Mucosa of rectum (tissue), 2 donors: ENCODE measurements around the gene OLIG1.
A peak's percentile ranks its signal among the peaks of the same experiment; 100 is the strongest.

Experiments
- H3K27ac ChIP-seq, 2 donors: one replicate each; pipeline ENCODE4 v1.7.0; 2013; ENCODE audit warnings: inconsistent platforms in 2 of 2, low read depth in 2 of 2, low read length in 2 of 2
- H3K27me3 ChIP-seq, 2 donors: one replicate each; pipeline ENCODE4 v1.7.0; 2013; ENCODE audit warnings: low read length in 2 of 2; ENCODE audit not compliant: control insufficient read depth in 2 of 2, insufficient read depth in 2 of 2
- H3K36me3 ChIP-seq, 2 donors: one replicate each; pipeline ENCODE4 v1.7.0; 2013; ENCODE audit warnings: low read length in 2 of 2; ENCODE audit not compliant: control insufficient read depth in 2 of 2, insufficient read depth in 2 of 2
- H3K4me1 ChIP-seq, 2 donors: one replicate each; pipeline ENCODE4 v1.7.0; 2013; ENCODE audit warnings: low read length in 2 of 2, mild to moderate bottlenecking in 1 of 2; ENCODE audit not compliant: control insufficient read depth in 2 of 2, insufficient read depth in 2 of 2
- H3K4me3 ChIP-seq, 2 donors: one replicate each; pipeline ENCODE4 v1.7.0; 2013; ENCODE audit warnings: low read length in 2 of 2
- H3K9ac ChIP-seq, 2 donors: one replicate each; pipeline ENCODE4 v1.7.0; 2013; ENCODE audit warnings: low read length in 2 of 2, low read depth in 1 of 2, mild to moderate bottlenecking in 1 of 2
- H3K9me3 ChIP-seq, 2 donors: one replicate each; pipeline ENCODE4 v1.7.0; 2013; ENCODE audit warnings: low read length in 2 of 2; ENCODE audit not compliant: control insufficient read depth in 2 of 2
- donor health status: healthy.
- donor health status: Normal muscosa, but diverticular disease.

The OLIG1 gene

GRCh38 chr21:33025489-33026442, 44.2 kb upstream of the OLIG1 start, which contains the start of gene OLIG2:
TSS of gene OLIG2 (plus strand) at chr21:33025935. CDS start at chr21:33026863, 928 bp downstream.
- Histone ChIP-seq H3K4me1 (peaks cover 0 to 5% of the 10 kb centered on the region in 2 donors), H3K27me3 (peaks cover 74 to 86% of the 10 kb centered on the region in 2 donors), H3K9me3 (no peaks in the 10 kb centered on the region), H3K27ac (no peak within 1 kb of the TSS), H3K4me3 (no peak within 1 kb of the TSS), H3K36me3 (no peaks in the 10 kb centered on the region), H3K9ac (no peak within 1 kb of the TSS)

- Histone ChIP-seq H3K9me3 (no peaks in the 10 kb centered on the region), H3K27me3 (peaks cover 74 to 86% of the 10 kb centered on the region in 2 donors), H3K27ac (no peak overlapping the region), H3K9ac (no peak overlapping the region), H3K4me1 (peaks cover 0 to 5% of the 10 kb centered on the region in 2 donors), H3K36me3 (no peaks in the 10 kb centered on the region), H3K4me3 (no peak overlapping the region)
These were observed 43.5 kb upstream of the OLIG1 start for GRCh38 chr21:33026443-33026858.

- H3K36me3 ChIP-seq = no peaks in the 10 kb centered on the region
- no peak overlapping the region for H3K9ac ChIP-seq
- H3K27ac ChIP-seq = no peak overlapping the region
- H3K9me3 ChIP-seq = no peaks in the 10 kb centered on the region
- H3K27me3 ChIP-seq = peaks cover 71 to 86% of the 10 kb centered on the region in 2 donors
- H3K4me1 ChIP-seq = peaks cover 0 to 5% of the 10 kb centered on the region in 2 donors
- peak overlapping the region in 1 of 2 donors; percentile 22 for H3K4me3 ChIP-seq
These were observed 43.0 kb upstream of the OLIG1 start for GRCh38 chr21:33026878-33027400.

- Histone ChIP-seq H3K27me3 (peaks cover 70 to 86% of the 10 kb centered on the region in 2 donors), H3K9me3 (no peaks in the 10 kb centered on the region), H3K36me3 (no peaks in the 10 kb centered on the region), H3K4me1 (peaks cover 0 to 5% of the 10 kb centered on the region in 2 donors), H3K27ac (no peak overlapping the region), H3K4me3 (no peak overlapping the region), H3K9ac (no peak overlapping the region)
These were observed 42.3 kb upstream of the OLIG1 start for GRCh38 chr21:33027401-33028286.

GRCh38 chr21:33028287-33028670, 41.7 kb upstream of the OLIG1 start:
- H3K4me1 ChIP-seq = peaks cover 0 to 5% of the 10 kb centered on the region in 2 donors
- no peaks in the 10 kb centered on the region for H3K9me3 ChIP-seq
- no peak overlapping the region for H3K27ac ChIP-seq
- H3K36me3 ChIP-seq = no peaks in the 10 kb centered on the region
- H3K9ac ChIP-seq = no peak overlapping the region
- H3K27me3 ChIP-seq = peaks cover 70 to 81% of the 10 kb centered on the region in 2 donors
- H3K4me3 ChIP-seq = no peak overlapping the region

- H3K4me3 ChIP-seq = no peak overlapping the region
- H3K36me3 ChIP-seq = no peaks in the 10 kb centered on the region
- peaks cover 65 to 77% of the 10 kb centered on the region in 2 donors for H3K27me3 ChIP-seq
- H3K4me1 ChIP-seq = peaks cover 0 to 5% of the 10 kb centered on the region in 2 donors
- no peak overlapping the region for H3K27ac ChIP-seq
- H3K9ac ChIP-seq = no peak overlapping the region
- no peaks in the 10 kb centered on the region for H3K9me3 ChIP-seq
These were observed 41.1 kb upstream of the OLIG1 start for GRCh38 chr21:33028773-33029384.

GRCh38 chr21:33029385-33029921, 40.5 kb upstream of the OLIG1 start:
- Histone ChIP-seq H3K27ac (no peak overlapping the region), H3K4me1 (peaks cover 0 to 5% of the 10 kb centered on the region in 2 donors), H3K9ac (no peak overlapping the region), H3K9me3 (no peaks in the 10 kb centered on the region), H3K36me3 (no peaks in the 10 kb centered on the region), H3K27me3 (peaks cover 64 to 77% of the 10 kb centered on the region in 2 donors), H3K4me3 (no peak overlapping the region)

GRCh38 chr21:33029975-33030461, 39.9 kb upstream of the OLIG1 start:
- no peak overlapping the region for H3K4me3 ChIP-seq
- no peaks in the 10 kb centered on the region for H3K36me3 ChIP-seq
- peaks cover 59 to 72% of the 10 kb centered on the region in 2 donors for H3K27me3 ChIP-seq
- no peak overlapping the region for H3K27ac ChIP-seq
- H3K9me3 ChIP-seq = no peaks in the 10 kb centered on the region
- H3K4me1 ChIP-seq = peaks cover 0 to 5% of the 10 kb centered on the region in 2 donors
- H3K9ac ChIP-seq = no peak overlapping the region

GRCh38 chr21:33030633-33031032, 39.3 kb upstream of the OLIG1 start:
- Histone ChIP-seq H3K36me3 (no peaks in the 10 kb centered on the region), H3K9me3 (no peaks in the 10 kb centered on the region), H3K9ac (no peak overlapping the region), H3K27me3 (peaks cover 53 to 69% of the 10 kb centered on the region in 2 donors), H3K4me3 (no peak overlapping the region), H3K27ac (no peak overlapping the region), H3K4me1 (peaks cover 0 to 5% of the 10 kb centered on the region in 2 donors)
